HG02973 (cell line): ENCODE measurements around the gene DGKA.
A peak's percentile ranks its signal among the peaks of the same experiment; 100 is the strongest.
"Not testable (repeated sequence)": the region's sequence is repeated elsewhere in the genome, so short reads cannot be mapped to it uniquely, and the experiment has no call there.

ENCODE experiments used
- ATAC-seq: cut with Tn5 transposase; IDR thresholded peaks from one replicate; pipeline ENCODE4 v1.9.1; 2021; ENCODE audit warnings: moderate library complexity; ENCODE audit not compliant: unreplicated experiment

DGKA gene

DNA sequence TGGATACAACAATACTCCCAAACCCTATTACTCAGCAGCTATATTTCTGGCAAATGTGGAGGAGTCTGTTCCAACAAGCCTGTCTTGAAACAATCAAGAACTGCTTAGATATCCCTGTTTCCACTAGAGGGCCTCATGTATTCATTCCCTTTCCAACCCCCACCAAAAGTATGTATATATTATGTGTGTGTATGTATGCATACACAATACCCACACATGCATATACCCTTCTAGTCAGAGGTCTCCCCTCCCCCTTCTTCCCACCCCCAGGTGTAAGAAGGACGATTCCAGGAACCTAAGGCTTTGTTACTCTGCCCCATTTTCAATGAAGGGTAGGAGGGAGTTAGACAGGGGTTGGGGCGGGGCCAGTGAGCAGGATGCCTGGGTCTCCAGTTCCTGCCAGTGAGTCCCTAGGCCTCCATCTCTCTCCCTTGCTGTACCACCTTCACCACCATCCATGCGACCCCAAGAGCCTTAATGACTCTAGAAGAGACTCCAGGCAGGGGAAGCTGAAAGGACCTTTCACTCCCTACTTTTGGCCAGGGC is at the start of gene DGKA:
Gene DGKA (plus strand): TSS at position 392 of the 546 bp plus-strand sequence. CDS start 5,342 bp downstream, outside the sequence.
- no peak for ATAC-seq

GRCh38 chr12:55885113-55885512 is 45.8 kb upstream of the DGKA start:
- ATAC-seq, result no peak

DNA sequence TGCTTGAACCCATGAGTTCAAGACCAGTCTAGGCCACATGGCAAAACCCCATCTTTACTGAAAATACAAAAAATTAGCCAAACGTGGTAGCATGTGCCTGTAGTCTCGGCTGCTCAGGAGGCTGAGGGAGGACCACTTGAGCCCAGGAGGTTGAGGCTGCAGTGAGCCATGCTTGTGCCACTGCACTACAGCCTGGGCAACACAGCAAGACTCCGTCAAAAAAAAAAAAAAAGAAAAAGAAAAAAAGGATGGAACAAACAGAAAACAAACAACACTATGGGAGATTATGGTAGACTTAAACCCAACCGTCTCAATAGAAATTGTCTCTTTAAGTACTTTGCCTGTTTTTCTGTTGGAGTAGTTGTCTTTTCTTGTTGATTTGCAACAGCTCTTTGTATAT is 39.7 kb upstream of the DGKA start:
- no peak for ATAC-seq

GRCh38 chr12:55893723-55894122 is 37.2 kb upstream of the DGKA start:
- no peak for ATAC-seq

DNA sequence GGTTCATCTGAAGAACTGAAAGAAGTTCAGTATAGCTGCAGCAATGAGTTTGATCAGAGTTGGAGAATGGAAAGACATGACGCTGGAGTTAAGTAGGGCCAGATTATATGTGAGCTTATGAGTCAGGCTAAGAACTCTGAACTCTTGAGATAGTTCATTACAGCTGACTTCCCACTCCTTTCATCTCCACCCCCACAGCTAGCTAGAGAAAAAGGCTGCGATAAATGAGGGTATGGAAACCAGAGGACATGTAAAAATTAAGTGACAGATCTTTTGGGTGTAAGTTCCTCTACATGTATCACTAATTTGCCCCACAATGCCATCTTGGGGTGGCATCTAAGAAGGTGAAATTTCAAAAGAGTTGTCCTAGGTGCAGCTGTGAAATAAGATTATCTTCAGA is 31.9 kb upstream of the DGKA start:
- no peak for ATAC-seq

- no peak for ATAC-seq
Observed at GRCh38 chr12:55901881-55902490, 29.0 kb upstream of the DGKA start.

DNA sequence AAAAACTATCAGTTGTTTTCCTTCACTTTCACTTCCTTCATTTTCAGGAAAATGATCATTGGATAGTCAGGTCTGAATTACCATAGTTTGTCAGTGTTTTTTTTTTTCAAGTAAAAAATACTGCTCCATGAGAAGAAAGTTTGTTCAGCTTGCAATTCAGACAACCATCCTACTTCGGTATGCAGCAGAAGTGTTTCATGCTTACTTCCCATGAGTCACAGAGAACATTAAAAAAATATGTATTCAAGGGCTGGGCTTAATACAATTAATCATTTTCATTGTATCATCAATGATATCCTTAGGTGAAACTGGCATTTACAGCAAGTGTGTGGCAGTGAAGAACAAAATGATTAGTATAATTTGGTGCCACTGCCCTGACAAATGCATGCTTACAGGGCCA is 24.9 kb upstream of the DGKA start:
- no peak for ATAC-seq

DNA sequence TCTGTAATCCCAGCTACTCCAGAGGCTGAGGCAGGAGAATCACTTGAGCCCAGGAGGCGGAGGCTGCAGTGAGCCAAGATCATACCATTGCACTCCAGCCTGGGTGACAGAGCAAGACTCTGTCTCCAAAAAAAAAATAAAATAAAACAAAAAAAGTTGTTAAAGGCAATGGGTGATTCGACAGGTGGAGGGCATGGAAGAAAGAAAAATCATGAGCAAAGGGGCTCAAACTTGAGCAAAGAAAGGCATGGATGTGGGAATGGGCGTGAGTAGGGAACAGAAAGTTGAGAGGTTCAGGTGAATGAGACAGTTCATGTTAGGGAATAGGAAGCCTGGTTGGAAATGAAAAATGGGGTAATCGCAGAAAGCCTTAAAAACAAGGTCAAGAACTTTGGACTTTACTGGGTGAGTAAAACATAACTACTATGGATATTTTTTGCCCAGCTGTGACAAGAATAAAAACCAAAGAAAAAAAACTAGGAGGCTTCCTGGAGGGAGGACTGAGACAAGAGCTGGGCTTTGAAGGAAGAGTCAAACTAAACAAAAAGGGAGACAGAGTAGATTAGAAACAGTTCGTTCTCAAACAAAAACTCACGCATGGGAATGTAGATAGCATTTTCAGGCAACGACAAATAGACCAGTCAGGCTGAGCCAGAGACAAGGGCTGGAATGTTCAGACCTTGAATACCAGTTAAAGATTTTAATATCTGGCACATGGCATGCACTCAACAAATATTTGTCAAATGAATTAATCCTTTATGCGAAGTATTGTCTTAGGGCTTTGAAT is 22.0 kb upstream of the DGKA start:
- ATAC-seq, result no peak

DNA sequence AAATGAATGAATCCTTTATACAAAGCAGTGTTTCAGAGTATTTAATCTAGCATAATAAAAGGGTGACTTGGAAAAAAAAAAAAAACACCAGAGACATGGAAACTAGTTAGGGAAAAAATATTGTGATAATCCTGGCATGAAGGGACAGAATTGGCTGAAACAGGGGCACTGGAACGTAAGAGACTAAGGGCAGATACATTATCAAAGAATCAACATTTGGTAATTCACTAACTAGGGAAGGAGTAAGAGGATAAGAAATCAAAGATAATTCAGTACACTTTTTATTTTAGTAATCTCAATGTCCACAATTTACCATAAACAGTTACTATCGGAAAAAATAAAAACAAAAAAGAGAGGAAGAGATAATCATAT is 21.5 kb upstream of the DGKA start:
- ATAC-seq, result no peak

GRCh38 chr12:55912908-55913307 is 18.1 kb upstream of the DGKA start:
- no peak for ATAC-seq

GRCh38 chr12:55915482-55915859 is 15.5 kb upstream of the DGKA start:
- no peak for ATAC-seq

DNA sequence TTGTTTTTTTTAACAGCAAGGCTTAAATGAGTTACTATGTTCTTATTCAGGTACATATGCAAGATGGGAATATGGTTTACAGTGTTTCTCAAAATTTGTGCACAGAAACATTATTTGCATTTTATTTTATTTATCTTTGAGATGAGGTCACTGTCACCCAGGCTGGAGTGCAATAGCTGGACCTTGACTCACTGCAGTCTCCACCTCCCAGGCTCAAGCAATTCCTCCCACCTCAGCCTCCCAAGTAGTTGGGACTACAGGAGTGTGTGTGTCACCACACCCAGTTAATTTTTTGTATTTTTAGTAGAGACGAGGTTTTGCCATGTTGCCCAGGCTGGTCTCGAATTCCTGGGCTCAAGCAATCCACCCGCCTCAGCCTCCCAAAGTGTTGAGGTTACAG is 11.9 kb upstream of the DGKA start:
- not testable (repeated sequence) for ATAC-seq

DNA sequence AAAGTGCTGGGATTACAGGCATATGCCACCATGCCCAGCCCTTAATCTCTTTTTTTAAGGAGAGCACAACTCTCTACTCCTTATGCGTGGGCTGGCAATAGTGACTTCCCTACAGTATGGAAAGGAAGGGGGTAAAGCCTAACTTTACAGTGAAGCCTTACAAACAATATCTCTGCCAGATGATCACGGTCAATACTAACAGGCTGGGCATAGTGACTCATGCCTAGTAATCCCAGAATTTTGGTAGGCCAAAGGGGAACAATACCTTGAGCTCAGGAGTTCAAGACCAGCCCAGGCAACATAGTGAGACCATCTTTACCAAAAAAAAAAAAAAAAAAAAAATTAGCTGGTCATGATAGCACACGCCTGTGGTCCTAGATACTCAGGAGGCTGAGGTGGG is 8.8 kb upstream of the DGKA start:
- no peak for ATAC-seq

DNA sequence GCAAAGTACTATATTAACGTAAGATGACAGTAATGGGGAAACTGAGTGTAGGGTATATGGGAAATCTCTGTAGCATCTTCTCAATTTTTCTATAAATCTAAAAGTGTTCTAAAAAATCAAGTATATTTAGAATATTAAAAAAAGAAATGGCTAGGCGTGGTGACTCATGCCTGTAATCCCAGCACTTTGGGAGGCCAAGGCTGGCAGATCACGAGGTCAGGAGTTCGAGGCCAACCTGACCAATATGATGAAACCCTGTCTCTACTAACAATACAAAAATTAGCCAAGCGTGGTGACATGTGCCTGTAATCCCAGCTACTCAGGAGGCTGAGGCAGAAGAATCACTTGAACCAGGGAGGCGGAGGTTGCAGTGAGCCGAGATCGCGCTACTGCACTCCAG is 7.3 kb upstream of the DGKA start:
- not testable (repeated sequence) for ATAC-seq

DNA sequence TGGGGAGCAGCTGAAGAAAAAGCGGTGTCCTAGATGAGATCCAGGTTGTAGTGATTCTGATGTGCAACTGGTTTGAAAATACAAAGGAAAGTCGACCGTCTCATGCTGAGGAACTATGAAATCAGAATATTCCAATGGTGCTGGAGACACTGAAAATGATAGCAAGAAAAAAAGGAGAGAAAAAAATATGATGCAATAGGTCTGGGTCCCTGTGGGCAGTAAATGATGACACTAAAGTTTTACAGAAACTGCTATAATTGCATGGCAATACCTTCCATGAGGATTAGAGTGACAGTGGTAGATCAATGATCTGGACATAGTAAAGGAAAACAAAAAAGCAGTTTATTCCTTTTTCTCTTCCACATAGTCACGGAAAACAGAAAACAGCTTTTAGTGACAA is 5.6 kb upstream of the DGKA start:
- no peak for ATAC-seq

- peak; percentile 3 for ATAC-seq
Observed at GRCh38 chr12:55925870-55926737, 4.9 kb upstream of the DGKA start.

DNA sequence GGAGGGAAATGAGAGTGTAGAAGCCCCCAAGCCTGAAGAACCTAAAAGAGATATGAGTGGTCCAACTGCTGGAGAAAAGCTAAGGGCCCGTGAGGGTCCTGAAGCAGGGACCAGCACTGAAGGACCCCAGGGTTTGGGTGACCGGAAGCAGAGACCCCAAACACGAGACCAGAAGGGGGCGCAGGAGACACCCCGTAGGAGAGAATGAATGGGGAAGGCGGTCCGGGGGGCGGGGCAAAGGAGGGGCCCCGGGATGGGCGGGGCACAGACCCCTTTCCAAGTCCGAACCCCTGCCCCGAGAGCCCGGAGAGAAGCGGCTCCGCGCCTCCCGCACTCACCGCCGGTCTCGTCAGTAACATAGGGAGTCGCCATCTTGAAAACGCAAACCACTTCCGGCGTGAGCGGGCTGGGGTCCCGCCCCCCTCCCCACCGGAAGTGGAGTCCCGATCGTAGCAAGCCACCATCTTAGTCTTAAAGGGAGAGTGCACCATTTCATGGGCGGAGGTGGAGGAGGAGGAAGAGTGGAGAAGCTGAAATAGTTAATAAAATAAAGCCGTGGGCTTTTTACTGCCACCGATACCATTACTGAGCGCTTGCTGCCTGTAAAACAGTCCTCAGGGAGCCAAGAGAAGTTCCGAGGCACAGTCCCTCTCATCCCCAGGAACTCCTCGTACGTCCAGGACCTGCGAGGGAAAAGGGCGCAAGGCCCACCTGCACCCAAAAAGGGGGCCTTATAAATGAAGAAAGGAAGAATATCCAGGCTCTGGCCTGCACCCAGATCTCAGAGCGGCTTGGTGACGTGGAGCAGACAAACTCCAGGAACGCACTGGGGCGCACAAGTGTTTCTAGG is 4.0 kb upstream of the DGKA start:
- ATAC-seq, result peak; percentile 40

DNA sequence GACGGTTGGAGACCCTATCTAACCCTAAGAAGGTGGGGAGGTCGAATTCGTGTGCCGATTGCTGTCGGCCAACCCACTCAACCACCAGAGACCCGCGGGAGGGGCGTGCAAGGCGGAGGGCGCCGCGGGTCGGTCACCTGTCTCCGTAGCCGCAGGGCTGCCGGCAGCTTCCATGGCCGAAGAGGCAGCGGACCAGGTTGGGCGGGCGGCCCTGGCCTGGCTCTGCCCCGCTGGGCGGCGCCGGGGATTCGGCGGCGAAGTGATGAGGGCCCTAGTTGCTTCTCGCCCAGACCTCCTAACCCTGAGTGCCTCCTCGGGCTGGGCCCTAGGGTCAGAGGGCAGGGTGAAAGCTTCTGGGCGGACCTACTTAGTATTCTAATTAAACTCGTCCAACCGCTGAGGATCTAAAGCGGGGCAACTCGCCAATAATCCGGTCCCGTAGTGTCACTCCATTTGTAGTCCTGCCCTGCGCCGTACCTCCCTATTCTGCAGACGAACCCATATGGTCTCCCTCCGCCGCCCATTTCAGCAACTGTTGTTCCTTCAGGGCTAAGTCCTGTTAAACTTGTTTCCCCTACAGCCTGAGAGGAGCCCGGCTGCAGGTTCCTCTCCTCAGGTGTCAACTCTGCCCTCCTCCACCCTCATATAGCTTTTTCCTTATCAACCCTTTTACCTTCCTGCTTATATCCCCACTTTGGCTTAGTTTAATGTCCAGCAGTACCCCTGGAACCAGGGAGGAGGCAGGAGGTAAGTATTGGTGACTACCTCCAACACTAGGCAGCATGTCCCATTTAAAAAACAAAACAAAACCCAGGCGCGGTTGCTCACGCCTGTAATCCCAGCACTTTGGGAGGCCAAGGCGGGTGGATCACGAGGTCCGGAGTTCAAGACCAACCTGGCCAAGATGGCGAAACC is 3.1 kb upstream of the DGKA start, which contains the start of gene PYM1:
Gene PYM1 (minus strand): TSS at position 307 of the 915 bp plus-strand sequence. CDS start 133 bp downstream, at position 174.
- ATAC-seq, result peak; percentile 32

- no peak for ATAC-seq
Observed at GRCh38 chr12:55929306-55929791, 1.6 kb upstream of the DGKA start.
